AG04449 (cell line): ENCODE results near the gene VMO1.

Source experiments
- CTCF ChIA-PET: fragments of 350-600 bp; formaldehyde crosslinking; extraction: SDS; loops from one replicate; lab custom pipeline; 2021; ENCODE audit warnings: antibody characterized with exemption; lab: Yijun Ruan, JAX
- POLR2A ChIA-PET: fragments of 400-600, 350-600 bp; formaldehyde crosslinking; extraction: SDS; loops from one replicate; lab custom pipeline; 2020; ENCODE audit warnings: antibody characterized with exemption, inconsistent platforms; lab: Yijun Ruan, JAX
- DNase-seq: peaks from one replicate; pipeline ENCODE4 v3.0.0-alpha.2; 2010; ENCODE audit warnings: low read depth, low spot score
- H3K4me3 ChIP-seq: 2 replicates; pipeline ENCODE4 v1.5.1; 2011; ENCODE audit warnings: low read depth, mild to moderate bottlenecking, control low read depth, low read length
- TF ChIP-seq, protein P1 (sequence below): IDR thresholded peaks from one replicate; pipeline ENCODE4 v1.5.1; 2011; ENCODE audit warnings: mild to moderate bottlenecking, moderate library complexity, low read length, control low read depth, inconsistent platforms; ENCODE audit not compliant: insufficient read depth; ENCODE audit errors: missing control alignments

The VMO1 gene

GRCh38 chr17:4744999-4745969, 40.9 kb downstream of the VMO1 start:
- TF ChIP-seq, protein P1, sequence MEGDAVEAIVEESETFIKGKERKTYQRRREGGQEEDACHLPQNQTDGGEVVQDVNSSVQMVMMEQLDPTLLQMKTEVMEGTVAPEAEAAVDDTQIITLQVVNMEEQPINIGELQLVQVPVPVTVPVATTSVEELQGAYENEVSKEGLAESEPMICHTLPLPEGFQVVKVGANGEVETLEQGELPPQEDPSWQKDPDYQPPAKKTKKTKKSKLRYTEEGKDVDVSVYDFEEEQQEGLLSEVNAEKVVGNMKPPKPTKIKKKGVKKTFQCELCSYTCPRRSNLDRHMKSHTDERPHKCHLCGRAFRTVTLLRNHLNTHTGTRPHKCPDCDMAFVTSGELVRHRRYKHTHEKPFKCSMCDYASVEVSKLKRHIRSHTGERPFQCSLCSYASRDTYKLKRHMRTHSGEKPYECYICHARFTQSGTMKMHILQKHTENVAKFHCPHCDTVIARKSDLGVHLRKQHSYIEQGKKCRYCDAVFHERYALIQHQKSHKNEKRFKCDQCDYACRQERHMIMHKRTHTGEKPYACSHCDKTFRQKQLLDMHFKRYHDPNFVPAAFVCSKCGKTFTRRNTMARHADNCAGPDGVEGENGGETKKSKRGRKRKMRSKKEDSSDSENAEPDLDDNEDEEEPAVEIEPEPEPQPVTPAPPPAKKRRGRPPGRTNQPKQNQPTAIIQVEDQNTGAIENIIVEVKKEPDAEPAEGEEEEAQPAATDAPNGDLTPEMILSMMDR, result no peak
- ChIA-PET CTCF (no interaction called here), POLR2A (no interaction called here)
- no peak for DNase-seq
- no peak overlapping the region for H3K4me3 ChIP-seq

GRCh38 chr17:4743898-4744297, 42.3 kb downstream of the VMO1 start:
- no peak overlapping the region for H3K4me3 ChIP-seq
- no peak for DNase-seq
- TF ChIP-seq, protein P1, result no peak
- ChIA-PET POLR2A (interaction anchor here (0.6 kb wide), 1 partner anchor 12 kb away, joined by 3 read pairs; no protein-coding TSS in a partner anchor), CTCF (no interaction called here)

DNA sequence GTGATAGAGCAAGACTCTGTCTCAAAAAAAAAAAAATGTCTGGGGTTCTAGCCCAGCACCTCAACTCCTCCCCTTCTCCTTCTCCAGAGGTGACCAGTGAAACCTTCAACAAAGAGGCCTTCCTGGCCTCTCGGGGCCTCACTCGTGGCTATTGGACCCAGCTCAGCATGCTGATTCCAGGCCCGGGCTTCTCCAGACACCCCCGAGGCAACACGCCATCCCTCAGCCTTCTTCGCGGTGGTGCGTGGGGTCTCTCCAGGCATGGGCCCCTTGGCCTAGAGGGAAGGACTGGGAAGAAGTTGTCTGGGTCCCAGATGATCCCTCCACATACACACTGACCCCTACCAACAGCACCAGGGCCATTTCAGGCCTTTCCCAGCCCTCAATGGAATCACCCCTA, 42.9 kb downstream of the VMO1 start:
- POLR2A ChIA-PET, result no interaction called here
- CTCF ChIA-PET, result no interaction called here
- TF ChIP-seq, protein P1, result no peak

GRCh38 chr17:4742629-4743028, 43.5 kb downstream of the VMO1 start:
- no peak for DNase-seq
- CTCF ChIA-PET, result no interaction called here
- H3K4me3 ChIP-seq, result no peak overlapping the region
- TF ChIP-seq, protein P1, result no peak
- POLR2A ChIA-PET, result interaction anchor here (0.6 kb wide), 1 partner anchor 550 kb away, joined by 5 read pairs; no protein-coding TSS in a partner anchor

More for the DNA sequence above, 42.9 kb downstream of the VMO1 start:
- DNase-seq, result no peak
- H3K4me3 ChIP-seq, result no peak overlapping the region

- POLR2A ChIA-PET, result interaction anchor here (0.6 kb wide), 1 partner anchor 549 kb away, joined by 5 read pairs; no protein-coding TSS in a partner anchor
- CTCF ChIA-PET, result no interaction called here
- no peak overlapping the region for H3K4me3 ChIP-seq
- DNase-seq, result no peak
- TF ChIP-seq, protein P1, result no peak
These were observed 44.0 kb downstream of the VMO1 start for GRCh38 chr17:4742133-4742532.

DNA sequence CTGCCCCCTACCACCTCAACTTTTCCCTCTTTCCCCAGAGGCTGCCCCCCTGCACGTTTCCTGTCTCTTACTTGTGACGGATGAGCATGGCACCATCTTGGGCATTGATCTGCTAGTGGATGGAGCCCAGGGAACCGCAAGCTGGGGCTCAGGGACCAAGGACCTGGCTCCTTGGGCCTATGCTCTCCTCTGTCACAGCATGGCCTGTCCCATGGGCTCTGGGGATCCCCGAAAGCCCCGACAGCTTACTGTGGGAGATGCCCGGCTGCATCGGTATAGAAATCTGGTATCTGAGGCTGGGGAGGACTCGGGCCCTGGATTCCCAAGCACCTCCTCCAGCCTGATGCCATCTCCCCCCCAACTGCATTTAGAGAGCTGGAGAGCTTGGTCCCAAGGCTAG, 44.6 kb downstream of the VMO1 start:
- CTCF ChIA-PET, result no interaction called here
- H3K4me3 ChIP-seq, result no peak overlapping the region
- POLR2A ChIA-PET, result no interaction called here
- no peak for DNase-seq
- TF ChIP-seq, protein P1, result no peak
